ENCODE data around the gene CD180. TPM values are rescaled to one million over a fixed set of nuclear protein-coding genes. Genes with fewer than 3 reads are reported as not detected.
A peak's percentile ranks its signal among the peaks of the same experiment; 100 is the strongest.

The CD180 gene
- polyA plus RNA-seq (ENCODE audit: insufficient read length in 12 of 12), result 1 to 10 TPM in 7 of 12 donors, under 1 TPM in 3, not detected in 2; 0.63 to 2.9 (median 1.3) TPM
- long read RNA-seq, donor 1, full-length matches to known transcripts, result 1 of 1 reads
- long read RNA-seq, donor 1, partial matches to known transcripts, result 0 of 1 reads
- long read RNA-seq, donor 1, other reads (novel, unspliced or antisense), result 0 of 1 reads
- long read RNA-seq, donor 2, full-length matches to known transcripts, result 1 of 1 reads
- long read RNA-seq, donor 2, partial matches to known transcripts, result 0 of 1 reads
- long read RNA-seq, donor 2, other reads (novel, unspliced or antisense), result 0 of 1 reads
- long read RNA-seq, donor 3, result 0 reads
- long read RNA-seq, donor 4, full-length matches to known transcripts, result 1 of 1 reads
- long read RNA-seq, donor 4, partial matches to known transcripts, result 0 of 1 reads
- long read RNA-seq, donor 4, other reads (novel, unspliced or antisense), result 0 of 1 reads
- long read RNA-seq, donor 5, full-length matches to known transcripts, result 1 of 1 reads
- long read RNA-seq, donor 5, partial matches to known transcripts, result 0 of 1 reads
- long read RNA-seq, donor 5, other reads (novel, unspliced or antisense), result 0 of 1 reads
- long read RNA-seq, donor 6, result 0 reads
- long read RNA-seq, donor 7, result 0 reads
- long read RNA-seq, donor 8, result 0 reads
- long read RNA-seq, donor 9, full-length matches to known transcripts, result 1 of 1 reads
- long read RNA-seq, donor 9, partial matches to known transcripts, result 0 of 1 reads
- long read RNA-seq, donor 9, other reads (novel, unspliced or antisense), result 0 of 1 reads
- long read RNA-seq, donor 10, result 0 reads
- long read RNA-seq, donor 11, full-length matches to known transcripts, result 1 of 1 reads
- long read RNA-seq, donor 11, partial matches to known transcripts, result 0 of 1 reads
- long read RNA-seq, donor 11, other reads (novel, unspliced or antisense), result 0 of 1 reads

DNA sequence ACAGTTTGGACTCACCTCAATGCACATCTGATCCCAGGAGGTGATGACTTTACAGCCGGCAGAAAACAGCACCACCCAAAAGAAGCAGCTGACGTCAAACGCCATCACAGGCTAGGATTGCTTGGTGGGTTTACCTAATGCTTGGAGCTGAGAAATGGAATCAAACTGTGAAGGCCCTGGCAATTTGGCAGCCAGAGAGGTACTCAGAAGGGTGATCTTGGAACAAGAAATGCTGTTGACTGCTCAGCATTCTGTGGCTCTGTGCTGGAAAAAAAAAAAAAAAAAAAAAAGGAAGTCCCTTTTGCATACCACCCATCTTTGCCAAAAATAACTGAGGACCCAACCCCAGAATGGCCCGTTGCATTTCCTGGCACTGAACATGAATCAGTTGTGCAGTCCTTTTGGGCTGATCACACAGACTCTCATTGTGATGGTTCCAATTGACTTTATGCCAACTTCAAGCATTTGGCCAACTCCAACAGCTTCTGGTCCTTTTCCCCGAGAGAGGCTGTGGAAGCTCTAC is at the start of gene CD180:
CD180 (minus strand) TSS at position 263 of the 523 bp plus-strand sequence; CDS start at position 105, 158 bp downstream.
- no peak for DNase-seq

DNA sequence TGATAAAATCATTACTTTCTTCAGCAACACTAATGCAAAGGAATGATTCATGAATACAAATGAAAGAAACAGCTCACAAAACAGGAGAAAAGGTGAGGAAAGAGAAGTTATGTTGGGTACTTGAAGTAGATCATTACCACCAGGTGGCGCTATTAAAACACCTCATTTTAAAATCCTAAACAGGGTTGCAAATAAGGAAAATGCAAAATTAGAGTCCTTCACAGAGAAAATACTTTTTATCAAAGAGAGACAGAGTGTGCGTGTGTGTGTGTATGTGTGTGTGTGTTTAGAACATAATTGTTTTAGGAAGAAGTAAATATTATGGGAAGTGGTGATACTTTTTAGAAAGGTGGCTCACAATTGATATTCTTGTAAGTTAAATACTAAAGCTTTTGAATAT is 49.5 kb upstream of the CD180 start:
- peak; percentile 88 for DNase-seq

DNA sequence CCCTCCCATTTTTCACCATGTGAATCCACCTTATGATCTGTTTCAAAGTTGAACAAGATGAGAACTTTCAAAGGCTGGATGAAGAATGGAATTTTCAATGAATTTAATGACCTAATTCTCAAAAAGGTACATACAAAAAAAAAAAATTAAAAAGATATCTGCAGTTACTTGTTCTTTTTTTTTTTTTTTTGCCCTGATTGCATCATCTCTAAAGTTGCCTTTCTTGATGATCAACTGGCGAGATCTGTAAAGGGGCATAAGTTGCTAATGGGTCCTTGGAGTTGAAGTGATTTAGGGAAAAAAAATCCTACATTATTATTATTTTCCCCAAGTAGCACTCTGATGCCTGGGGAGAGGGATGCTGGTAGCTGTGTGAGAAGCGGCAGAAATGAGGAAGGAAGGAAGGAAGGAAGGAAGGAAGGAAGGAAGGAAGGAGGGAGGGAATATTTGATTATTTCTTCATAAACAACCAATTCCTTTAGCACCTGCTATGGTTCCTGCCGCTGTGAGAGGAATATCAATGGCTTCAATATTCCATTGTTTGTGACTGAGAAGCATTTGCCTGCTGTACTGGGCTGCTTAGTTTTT is 48.8 kb upstream of the CD180 start:
- no peak for DNase-seq

DNA sequence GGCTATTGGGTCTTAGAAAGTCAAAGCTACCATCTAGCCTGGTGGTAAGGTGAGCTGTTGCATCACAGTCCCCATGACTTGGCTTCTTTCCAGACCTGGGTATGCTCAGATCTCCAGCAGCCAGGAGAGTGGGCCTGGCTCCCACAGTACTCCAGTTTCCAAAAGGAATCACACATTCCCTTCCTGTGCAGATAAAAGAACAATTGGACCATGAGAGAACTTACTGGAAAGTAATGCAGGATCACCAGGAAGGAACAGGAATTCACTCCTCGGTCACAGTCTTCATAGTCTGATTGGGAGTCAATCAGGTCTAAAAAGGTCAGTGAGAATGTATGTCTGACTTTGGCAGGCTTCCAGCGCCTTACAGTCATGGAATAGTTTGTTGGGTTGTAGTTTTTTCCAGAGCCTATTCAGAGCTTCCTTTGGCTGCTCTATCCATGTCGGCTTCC is 47.8 kb upstream of the CD180 start:
- DNase-seq, result no peak

DNA sequence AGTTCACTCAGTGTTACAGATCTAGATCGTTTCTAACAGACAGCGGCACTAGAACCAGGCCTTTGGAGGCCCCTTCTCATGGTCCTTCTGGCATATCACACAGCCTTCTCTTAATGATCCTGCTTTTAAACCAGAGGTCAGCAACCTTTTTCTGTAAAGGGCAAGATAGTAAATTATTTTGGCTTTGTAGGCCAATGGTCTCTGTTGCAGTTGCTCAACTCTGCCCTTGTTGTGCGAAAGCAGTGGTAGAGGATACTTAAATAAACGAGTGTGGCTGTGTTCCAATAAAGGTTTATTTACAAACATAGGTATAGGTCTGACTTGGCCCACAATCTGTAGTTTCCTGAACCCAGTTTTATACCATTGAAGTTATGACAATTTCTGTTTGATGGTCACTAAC is 47.3 kb upstream of the CD180 start:
- no peak for DNase-seq

DNA sequence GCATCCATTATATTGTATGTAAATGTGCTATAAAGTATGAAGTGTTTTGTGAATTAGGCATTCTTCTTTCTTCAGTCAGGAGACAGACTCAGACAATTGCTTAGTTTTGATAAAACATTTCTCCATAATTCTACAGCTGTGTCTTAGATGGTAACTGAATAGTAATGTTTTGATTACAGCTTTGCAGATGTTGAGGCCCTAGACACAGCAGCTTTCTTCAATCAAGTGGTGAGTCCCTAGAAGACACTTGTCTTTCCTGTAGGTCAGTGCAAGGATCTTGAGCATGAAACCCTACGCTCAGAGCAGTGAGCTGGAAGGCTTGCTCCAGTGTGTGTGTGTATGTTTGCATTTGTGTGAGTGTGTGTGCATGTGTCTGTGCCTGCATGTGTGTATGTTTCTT is 46.8 kb upstream of the CD180 start:
- DNase-seq, result no peak

DNA sequence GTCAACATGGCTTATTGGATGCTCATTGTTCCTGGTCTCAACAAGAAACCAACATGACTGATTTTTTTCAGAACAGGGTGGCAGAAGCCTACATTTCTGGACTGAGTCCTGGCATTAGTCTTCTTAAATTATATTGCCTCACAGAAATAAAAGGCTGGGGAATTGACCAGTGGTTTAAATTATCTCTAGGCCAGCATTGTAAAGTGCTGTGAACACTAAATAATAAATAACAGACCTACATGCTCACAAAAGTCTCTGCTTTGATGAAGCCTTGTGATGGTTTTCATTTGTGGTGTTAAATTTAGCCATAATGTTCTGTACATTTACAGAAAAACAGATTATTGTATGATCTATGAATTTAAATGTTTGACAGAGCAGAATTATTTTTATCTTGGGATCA is 44.7 kb upstream of the CD180 start:
- no peak for DNase-seq

DNA sequence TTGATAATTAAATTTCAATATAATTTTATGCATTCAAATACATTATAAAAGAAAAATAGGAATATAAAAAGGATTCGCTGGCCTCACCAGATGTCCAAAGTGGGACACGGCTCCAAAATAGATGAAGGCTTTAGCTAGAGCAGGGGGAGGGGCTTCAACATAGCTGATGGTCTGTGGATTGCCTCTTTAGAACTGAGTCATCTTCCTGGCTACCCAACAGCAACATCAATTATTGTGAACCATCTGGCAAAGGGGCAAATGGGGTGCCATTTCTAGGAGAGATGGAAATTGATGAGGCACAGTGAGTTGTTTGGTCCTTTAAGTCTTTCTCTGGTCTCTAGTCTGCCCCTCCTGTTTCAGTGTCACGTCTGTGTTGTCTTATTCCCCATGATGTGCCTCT is 44.2 kb upstream of the CD180 start:
- DNase-seq, result no peak

DNA sequence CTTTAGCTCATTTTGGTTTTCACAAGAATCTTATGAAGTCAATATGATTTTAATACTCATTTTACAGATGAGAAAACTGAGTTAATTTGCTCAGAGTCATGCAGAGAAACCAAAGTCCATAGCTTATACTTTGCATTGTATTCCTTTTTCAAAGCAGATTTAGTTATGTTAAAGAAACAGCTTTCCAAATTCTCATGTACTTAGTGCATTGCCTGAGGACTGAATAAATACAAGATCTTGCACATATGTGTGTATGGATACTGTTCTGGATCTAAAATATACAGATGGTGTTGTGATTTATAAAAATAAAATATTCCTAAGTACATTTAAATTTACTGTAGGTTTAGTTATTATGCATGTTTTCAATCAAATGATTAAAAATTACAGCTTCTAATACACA is 43.5 kb upstream of the CD180 start:
- no peak for DNase-seq

DNA sequence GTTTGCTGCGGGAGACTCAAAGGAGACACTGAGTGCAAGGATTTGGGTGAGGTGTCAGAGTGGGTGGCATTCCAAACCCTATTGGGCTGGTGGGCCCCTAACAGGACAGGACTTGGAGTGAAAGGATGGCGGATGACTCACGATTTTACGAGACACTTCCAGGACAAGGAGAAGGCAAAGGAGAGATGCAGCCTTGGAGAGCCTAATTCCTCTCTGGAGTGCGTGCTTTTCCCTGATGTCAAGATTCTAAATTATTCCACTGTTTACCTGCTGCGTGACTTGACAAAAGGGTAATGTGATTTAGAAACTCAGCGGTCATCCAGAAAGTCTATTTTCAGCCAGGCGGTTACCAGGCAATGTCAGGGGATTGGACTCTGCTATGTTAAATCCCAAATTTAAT is 41.6 kb upstream of the CD180 start:
- DNase-seq, result no peak

DNA sequence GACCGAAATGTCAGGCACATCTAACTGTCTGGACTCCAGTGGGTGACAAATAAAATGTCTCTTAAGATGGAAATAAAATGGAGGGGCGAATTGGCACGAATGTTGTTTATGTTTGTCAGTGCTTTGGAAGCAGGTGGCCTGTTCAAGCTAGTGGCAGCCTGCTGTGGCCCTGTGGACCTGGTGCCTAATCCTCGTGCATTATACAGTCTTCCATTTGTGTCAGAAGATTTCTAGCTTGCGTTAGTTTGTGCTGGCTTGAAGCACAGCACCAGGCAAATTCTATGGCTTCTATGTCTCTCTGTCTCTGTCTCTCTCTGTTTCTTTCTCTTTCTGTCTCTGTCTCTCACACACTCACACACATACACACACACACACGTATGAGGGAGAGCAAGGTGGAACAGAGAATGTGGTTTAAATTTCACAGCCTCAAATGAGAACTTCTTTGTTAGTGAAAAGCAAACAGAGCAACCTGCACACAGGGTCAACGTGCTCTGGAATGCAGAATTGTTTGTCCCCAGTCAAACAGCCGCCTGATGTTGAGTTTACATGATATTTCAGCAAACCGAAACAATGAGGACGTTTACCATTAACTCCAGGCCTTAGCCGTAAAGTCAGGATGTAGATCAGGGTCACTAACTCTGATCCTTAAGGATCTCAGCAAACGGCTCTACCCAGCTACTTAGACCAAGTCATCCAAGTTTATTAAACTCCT is 39.0 kb upstream of the CD180 start:
- no peak for DNase-seq

DNA sequence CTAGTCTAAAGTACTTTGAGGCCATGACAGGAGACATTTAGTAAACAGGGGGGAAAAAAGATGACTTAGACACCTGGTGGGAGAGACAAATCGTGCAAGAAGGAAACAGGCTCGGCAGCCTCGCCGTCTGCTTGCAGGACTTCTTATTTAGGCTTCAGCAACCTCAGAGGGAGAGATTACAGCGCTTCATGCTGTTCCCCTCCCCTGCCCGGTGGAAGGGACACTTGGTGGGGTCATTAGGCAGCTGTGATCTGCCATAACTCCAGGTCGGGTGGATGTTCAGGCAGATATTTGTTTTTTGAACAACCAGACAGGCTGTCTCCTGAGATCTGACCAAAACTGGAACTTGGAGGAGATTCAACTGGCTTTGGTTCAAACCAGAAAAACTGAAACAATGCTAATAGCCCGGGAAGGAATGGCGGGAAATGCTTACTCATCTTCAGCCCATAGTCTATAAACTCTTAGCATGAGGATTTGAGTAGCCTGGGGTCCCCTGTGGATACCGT is 38.1 kb upstream of the CD180 start:
- peak; percentile 63 for DNase-seq

DNA sequence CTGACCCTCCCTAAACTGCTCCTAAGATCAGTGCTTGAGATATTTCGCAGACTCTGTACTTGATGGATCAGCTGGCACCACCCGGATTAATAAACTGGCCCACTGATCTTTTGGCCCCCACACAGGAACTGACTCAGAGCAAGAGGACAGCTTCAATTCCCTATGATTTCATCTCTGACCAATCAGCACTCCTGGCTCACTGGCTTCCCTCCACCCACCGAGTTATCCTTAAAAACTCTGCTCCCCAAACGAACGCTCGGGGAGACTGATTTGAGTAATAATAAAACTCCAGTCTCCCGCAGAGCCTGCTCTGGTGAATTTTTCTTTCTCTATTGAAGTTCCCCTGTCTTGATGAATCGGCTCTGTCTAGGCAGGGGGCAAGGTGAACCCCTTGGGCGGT is 36.5 kb upstream of the CD180 start:
- no peak for DNase-seq

DNA sequence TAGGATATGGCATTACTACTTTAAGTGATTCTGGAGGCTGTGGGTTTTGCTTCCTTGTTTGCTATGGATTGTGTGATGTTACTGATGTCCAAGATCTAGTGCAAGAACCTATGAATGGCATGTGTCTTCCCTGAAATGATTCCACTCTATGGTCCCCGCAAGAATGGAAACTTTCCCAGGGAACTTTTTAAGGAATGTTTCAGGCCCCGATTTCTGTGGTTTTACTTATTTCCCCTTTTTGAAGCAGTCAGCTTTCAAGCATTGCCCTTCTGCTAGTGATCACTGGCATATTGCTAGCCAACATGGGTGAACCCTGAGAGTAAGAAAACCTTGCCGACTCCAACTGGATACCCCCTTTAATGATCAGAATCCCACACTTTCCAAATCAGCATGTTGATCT is 26.6 kb upstream of the CD180 start:
- no peak for DNase-seq

DNA sequence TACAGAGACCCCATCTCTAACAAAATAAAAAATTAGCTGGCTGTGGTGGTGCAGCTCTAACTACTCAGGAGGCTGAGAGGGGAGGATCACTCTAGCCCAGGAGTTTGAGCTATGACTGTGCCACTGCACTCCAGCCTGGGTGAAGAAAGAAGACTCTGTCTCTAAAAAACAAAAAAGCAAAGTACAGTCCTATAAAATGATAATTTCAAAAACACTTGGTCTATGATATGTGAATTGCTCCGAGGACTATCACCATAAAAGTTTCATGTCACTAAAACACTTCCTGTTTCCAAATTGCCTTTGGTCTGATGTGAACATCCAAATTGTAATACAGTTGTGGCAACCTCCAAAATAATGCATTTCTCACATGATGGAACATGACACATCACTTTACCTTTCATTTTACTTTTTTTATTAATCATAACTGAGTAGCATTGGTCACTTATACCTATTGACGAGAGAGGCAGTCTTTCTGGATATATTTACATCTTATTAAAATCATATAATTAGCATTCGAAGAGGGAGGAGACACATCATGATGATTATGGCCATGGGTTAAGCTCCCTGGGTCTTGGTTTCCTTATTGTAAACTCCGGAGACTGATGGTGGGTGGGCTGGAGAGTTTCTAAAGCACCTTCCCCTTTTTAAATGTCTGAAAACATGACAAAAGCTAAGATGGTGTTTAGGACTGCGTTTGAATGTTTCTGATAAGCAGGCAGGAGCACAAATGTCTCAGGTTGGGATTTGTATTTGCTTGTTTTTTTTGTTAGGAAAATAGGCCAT is 25.8 kb upstream of the CD180 start:
- DNase-seq, result no peak

DNA sequence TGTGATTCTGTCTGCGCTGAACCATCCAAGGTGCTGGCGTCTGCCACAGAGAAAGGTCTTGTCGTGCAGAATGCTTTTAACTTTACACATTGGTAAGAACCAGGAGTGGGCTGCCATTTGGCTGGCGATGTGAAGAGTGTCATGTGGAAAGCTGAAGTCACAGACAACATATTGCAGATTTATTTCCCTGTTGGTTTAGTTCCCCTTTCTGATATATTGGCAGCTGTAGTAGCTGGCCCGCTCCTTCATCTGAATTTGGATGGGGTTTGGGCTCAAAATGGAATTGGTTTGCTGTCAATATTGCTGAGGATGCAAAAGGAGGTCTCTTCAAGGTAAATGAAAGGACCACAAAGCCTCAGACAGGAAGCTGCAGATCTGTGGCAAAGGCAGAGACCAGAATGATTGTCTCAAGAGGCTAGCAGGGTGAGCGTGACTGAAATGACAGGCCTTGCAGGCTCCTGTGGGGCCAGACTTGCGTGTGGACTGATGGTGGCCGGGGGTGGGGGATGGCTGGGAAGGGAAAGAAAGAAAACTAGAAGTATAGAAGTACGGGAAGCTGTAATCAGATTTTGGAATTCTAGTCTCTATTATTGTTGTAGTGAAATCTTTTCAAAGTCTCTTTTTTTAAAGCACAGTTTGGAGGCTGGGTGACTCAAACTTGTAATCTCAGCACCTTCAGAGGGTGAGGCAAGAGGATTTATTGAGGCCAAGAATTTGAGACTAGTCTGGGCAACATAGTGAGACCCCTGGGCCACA is 25.1 kb upstream of the CD180 start:
- DNase-seq, result no peak

DNA sequence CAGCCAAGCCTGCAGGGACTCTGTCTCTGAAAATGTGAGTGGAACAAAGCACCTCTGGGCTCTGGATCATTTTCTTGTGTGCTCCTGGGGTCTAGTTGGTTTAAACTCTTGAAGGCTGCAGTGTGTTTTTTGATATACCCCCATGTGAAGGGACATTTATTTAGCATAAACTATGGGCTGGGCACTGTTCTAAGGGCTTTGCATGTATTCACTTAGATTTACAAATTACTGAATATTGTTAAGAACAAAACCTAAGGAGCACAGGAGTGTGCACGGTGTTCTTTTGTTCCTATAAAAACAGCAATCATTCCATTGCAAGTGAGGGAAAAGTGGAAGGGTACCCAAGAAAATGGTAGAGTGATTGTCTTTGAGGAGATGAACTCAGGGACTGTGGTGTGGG is 20.0 kb upstream of the CD180 start:
- no peak for DNase-seq

DNA sequence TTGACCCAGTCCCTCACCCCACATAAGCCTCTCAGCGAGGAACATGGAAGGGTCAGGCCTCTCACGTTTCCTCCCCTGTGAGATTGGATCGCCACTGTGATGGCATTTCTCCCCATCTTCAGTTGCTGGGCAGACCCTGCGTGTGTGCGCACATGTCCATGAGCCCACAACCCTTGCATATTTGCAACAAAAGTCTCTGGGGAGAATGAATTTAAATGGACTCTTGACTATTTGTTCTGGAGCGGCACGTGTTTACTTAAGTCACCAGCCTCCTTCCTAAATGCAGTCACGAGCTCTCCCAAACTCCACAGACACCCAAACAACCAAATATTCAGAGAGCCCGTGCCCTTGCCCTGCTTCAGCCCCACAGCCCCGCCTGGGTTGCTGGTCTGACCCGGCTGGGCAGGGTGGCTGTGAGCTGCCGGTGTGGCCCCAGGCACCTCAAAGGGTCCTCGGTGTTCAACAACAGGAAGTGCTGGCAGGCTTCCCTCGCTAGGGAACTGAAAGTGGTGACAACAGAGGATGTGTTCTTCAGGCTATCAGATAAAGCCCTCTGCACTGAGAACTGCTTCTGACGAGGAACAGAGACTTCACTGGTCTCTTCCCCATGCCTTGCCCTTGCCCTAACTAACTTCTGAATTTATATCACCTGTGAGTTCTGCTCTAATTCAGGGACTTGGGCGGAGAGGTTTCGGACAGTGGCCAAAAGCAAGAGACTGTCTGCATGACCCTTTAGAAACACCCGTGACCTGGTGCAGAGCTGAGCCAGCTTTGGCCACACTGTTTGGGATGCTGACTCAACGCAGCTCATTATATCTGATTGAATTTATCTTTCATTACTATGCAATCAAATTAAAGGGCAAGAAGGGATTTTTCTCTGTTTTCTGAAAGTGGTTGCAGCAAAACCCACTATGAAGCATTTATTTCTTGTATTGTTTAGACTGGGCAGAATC is 19.2 kb upstream of the CD180 start:
- DNase-seq, result peak; percentile 53

Measured in muscle of arm (tissue), 14 donors.